K562 (cell line): ENCODE data around the gene RPL9. TPM values are rescaled to one million over a fixed set of nuclear protein-coding genes. Genes with fewer than 3 reads are reported as not detected.

Source experiments
- ATAC-seq: fragments of 200-7000 bp; cut with Tn5 transposase; 3 replicates; pipeline ENCODE4 v1.9.1; 2020; ENCODE audit warnings: moderate library complexity
- BruUV-seq: library from RNA; stranded (reverse); fragments of 400-500 nt; replicated peaks from 2 replicates; lab custom pipeline; 2021; lab: Mats Ljungman, UMichigan
- CTCF ChIA-PET: fragments of 300-600 bp; formaldehyde crosslinking; extraction: SDS; loops from one replicate; lab custom pipeline; 2021; ENCODE audit warnings: low intra/inter-chr PET ratio; lab: Yijun Ruan, JAX
- POLR2A ChIA-PET: fragments of 300-600, 350-650 bp; sonication (Branson Sonifier 250); formaldehyde crosslinking; extraction: SDS; loops from one replicate; lab custom pipeline; 2021; ENCODE audit warnings: antibody characterized with exemption, inconsistent platforms; lab: Yijun Ruan, JAX
- DNase-seq, 4 experiments: peaks; one replicate each; pipeline versions ENCODE4 v3.0.0 to v3.0.0-alpha.2; 2011 to 2018; ENCODE audit warnings: low spot score in 3 of 4, mixed read lengths in 3 of 4; ENCODE audit errors: extremely low read depth in 1 of 4
- FAIRE-seq: peaks from 2 replicates; lab custom pipeline; 2011; peaks lifted over from hg19 to GRCh38; lab: Jason Lieb, UNC
- H2AFZ ChIP-seq: 2 replicates; pipeline ENCODE4 v1.6.0; 2011; ENCODE audit warnings: low read depth, low read length, control low read depth, inconsistent platforms
- H3K27ac ChIP-seq: fragments of 200-600 bp; 3 replicates; pipeline ENCODE4 v1.8.0; 2011; ENCODE audit warnings: low read depth, mild to moderate bottlenecking, control low read depth, inconsistent platforms, low read length, moderate library complexity, mixed read lengths; ENCODE audit errors: extremely low read depth
- H3K27me3 ChIP-seq, 2 experiments: fragments of 300-600 bp in 1 of 2; 2 replicates in 1 of 2; 3 replicates in 1 of 2; pipeline versions ENCODE4 v1.6.0 to v1.8.0; 2011; ENCODE audit warnings: inconsistent platforms in 2 of 2, low read length in 2 of 2, mild to moderate bottlenecking in 1 of 2, mixed read lengths in 1 of 2, moderate library complexity in 1 of 2; ENCODE audit not compliant: control insufficient read depth in 2 of 2, insufficient read depth in 2 of 2
- H3K36me3 ChIP-seq: fragments of 300-600 bp; 3 replicates; pipeline ENCODE4 v1.8.0; 2011; ENCODE audit warnings: mild to moderate bottlenecking, low read length, inconsistent platforms; ENCODE audit not compliant: control insufficient read depth, insufficient read depth
- H3K4me1 ChIP-seq, 2 experiments: fragments of 200-600 bp in 1 of 2; replicated peaks in 1 of 2; 2 replicates in 1 of 2; 3 replicates in 1 of 2; pipeline versions ENCODE4 v1.5.1 to v1.8.0; 2011; ENCODE audit warnings: inconsistent platforms in 2 of 2, low read length in 2 of 2, mild to moderate bottlenecking in 1 of 2, mixed read lengths in 1 of 2, moderate library complexity in 1 of 2; ENCODE audit not compliant: control insufficient read depth in 2 of 2, insufficient read depth in 2 of 2
- H3K4me2 ChIP-seq: 2 replicates; pipeline ENCODE4 v1.6.1; 2011; ENCODE audit warnings: low read length, control low read depth, inconsistent platforms, mixed read lengths; ENCODE audit not compliant: insufficient read depth
- H3K4me3 ChIP-seq: fragments of 200-600 bp; sonication (generic), shearing (Covaris generic); 2 replicates; pipeline ENCODE4 v1.5.1; 2016; ENCODE audit warnings: control low read depth, inconsistent platforms
- H3K79me2 ChIP-seq: fragments of 200-600 bp; 3 replicates; pipeline ENCODE4 v1.8.0; 2011; ENCODE audit warnings: low read length, inconsistent platforms; ENCODE audit not compliant: control insufficient read depth, insufficient read depth
- H3K9ac ChIP-seq, 2 experiments: 2 replicates each; pipeline versions ENCODE4 v1.6.0 to v1.6.1; 2011; ENCODE audit warnings: low read depth in 2 of 2, low read length in 2 of 2, control low read depth in 1 of 2, inconsistent platforms in 1 of 2, mild to moderate bottlenecking in 1 of 2, mixed read lengths in 1 of 2; ENCODE audit not compliant: insufficient read depth in 1 of 2
- H3K9me1 ChIP-seq: one replicate; pipeline ENCODE4 v1.6.0; 2011; ENCODE audit warnings: inconsistent platforms, mild to moderate bottlenecking, low read length, moderate library complexity; ENCODE audit not compliant: control insufficient read depth, insufficient read depth
- H3K9me3 ChIP-seq: replicated peaks from 2 replicates; pipeline ENCODE4 v1.5.1; 2011; ENCODE audit warnings: low read depth, low read length, inconsistent platforms; ENCODE audit not compliant: control insufficient read depth, insufficient read depth
- H4K20me1 ChIP-seq: replicated peaks from 2 replicates; pipeline ENCODE4 v1.6.1; 2011; ENCODE audit warnings: low read length, inconsistent platforms, mixed read lengths; ENCODE audit not compliant: control insufficient read depth, insufficient read depth
- CBX1 ChIP-seq: sonication (generic); IDR thresholded peaks from 2 replicates; pipeline ENCODE4 v1.6.1; 2016; ENCODE audit warnings: antibody characterized with exemption, low read depth, mild to moderate bottlenecking
- FIP1L1 ChIP-seq: fragments of 200-400 bp; formaldehyde crosslinking; IDR thresholded peaks from 2 replicates; pipeline ENCODE4 v1.6.1; 2018; ENCODE audit warnings: mild to moderate bottlenecking, low read depth, low read length; ENCODE audit not compliant: poor library complexity, severe bottlenecking
- HMG20B ChIP-seq: fragments of 250-450 bp; sonication (Bioruptor Pico); IDR thresholded peaks from 2 replicates; pipeline ENCODE4 v1.5.0; 2021; ENCODE audit warnings: mild to moderate bottlenecking
- POLR2G ChIP-seq: fragments of 200-400 bp; formaldehyde crosslinking; IDR thresholded peaks from 2 replicates; pipeline ENCODE4 v1.6.1; 2017; ENCODE audit warnings: low read depth, mild to moderate bottlenecking, antibody characterized with exemption, low read length, moderate library complexity
- PTRF ChIP-seq: fragments of 450-650 bp; IDR thresholded peaks from 2 replicates; pipeline ENCODE4 v1.6.1; 2016; ENCODE audit warnings: mild to moderate bottlenecking, missing genetic modification characterization, missing compliant biosample characterization
- RBFOX2 ChIP-seq: fragments of 200-400 bp; formaldehyde crosslinking; IDR thresholded peaks from 2 replicates; pipeline ENCODE4 v1.6.1; 2017; ENCODE audit warnings: low read depth, mild to moderate bottlenecking, low read length, moderate library complexity
- ZBTB33 ChIP-seq: sonication (generic); formaldehyde crosslinking; IDR thresholded peaks from 2 replicates; pipeline ENCODE4 v1.8.1; 2023; ENCODE audit warnings: mild to moderate bottlenecking, missing genetic modification reagents
- ZNF449 ChIP-seq: fragments of 250-450 bp; sonication (Bioruptor Pico); IDR thresholded peaks from 2 replicates; pipeline ENCODE4 v1.8.0; 2022; ENCODE audit warnings: moderate library complexity, mild to moderate bottlenecking, inconsistent platforms
- WGBS: fragments of 100-300 bp; shearing (Covaris generic); methylation state at CpG from one replicate; pipeline ENCODE4 v1.1.6; 2016; ENCODE audit warnings: low coverage, mixed read lengths; ENCODE audit not compliant: insufficient coverage; ENCODE audit errors: missing lambda C conversion rate; 5-methylcytosine and 5-hydroxymethylcytosine counted together
- in situ Hi-C: fragments of 300-500 bp; cut with MboI; formaldehyde crosslinking; loops from 4 replicates; pipeline ENCODE4 v1.15.0; 2018; ENCODE audit warnings: inconsistent platforms, mixed read lengths
- intact Hi-C: fragments of 100-400 bp; cut with micrococcal nuclease; formaldehyde crosslinking; loops from 2 replicates; pipeline ENCODE4 v1.14.2; 2022
- polyA plus RNA-seq, 8 experiments: library from polyadenylated mRNA; depleted of rRNA in 4 of 8; stranded (reverse) in 5 of 8; unstranded in 3 of 8; fragments of >200 nt; fragmentation: Nextera tagmentation in 2 of 8; fragmentation: Illumina TruSeq in 1 of 8; extraction: Ambion mirVana in 2 of 8; extraction: Trizol in 1 of 8; gene quantifications; 2 replicates each; pipeline versions ENCODE4 v1.2.1 to v1.2.3, GENCODE V29; 2011 to 2014; ENCODE audit warnings: inconsistent platforms in 1 of 8, missing spikeins in 1 of 8
- total RNA-seq, 7 experiments: library from RNA; depleted of rRNA in 6 of 7; stranded (reverse); fragments of >200 nt in 6 of 7; fragmentation: Illumina TruSeq in 2 of 7; extraction: Trizol in 2 of 7; gene quantifications; 2 replicates each; pipeline versions ENCODE4 v1.2.1 to v1.2.3, GENCODE V29; 2011 to 2021; ENCODE audit warnings: low replicate concordance in 1 of 7
- TF ChIP-seq, protein P1 (sequence below): fragments of 450-650 bp; IDR thresholded peaks from 2 replicates; pipeline ENCODE4 v1.6.1; 2016; ENCODE audit warnings: low read depth

RPL9 gene
- total and polyA plus RNA-seq, 9 of the 15 experiments (the other 6 are each of a cell fraction or from before 2014, with no cell fraction given): 1,925 to 5,178 (median 3,033) TPM

DNA sequence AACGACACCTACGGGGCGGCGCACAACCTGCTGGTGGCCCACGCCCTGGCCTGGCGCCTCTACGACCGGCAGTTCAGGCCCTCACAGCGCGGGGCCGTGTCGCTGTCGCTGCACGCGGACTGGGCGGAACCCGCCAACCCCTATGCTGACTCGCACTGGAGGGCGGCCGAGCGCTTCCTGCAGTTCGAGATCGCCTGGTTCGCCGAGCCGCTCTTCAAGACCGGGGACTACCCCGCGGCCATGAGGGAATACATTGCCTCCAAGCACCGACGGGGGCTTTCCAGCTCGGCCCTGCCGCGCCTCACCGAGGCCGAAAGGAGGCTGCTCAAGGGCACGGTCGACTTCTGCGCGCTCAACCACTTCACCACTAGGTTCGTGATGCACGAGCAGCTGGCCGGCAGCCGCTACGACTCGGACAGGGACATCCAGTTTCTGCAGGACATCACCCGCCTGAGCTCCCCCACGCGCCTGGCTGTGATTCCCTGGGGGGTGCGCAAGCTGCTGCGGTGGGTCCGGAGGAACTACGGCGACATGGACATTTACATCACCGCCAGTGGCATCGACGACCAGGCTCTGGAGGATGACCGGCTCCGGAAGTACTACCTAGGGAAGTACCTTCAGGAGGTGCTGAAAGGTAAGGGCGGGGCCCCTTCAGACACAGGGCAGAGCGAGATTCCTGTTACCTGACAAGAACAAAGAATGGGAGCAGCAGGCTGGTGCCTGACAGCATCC, 11.7 kb downstream of the RPL9 start:
- no peaks in the 10 kb centered on the region for H4K20me1 ChIP-seq
- H3K27ac ChIP-seq: no peak overlapping the region
- intact Hi-C loops: no loop called here
- no peak overlapping the region for H3K4me3 ChIP-seq
- H3K9ac ChIP-seq: no peak overlapping the region
- peaks cover 0 to 9% of the 10 kb centered on the region in 2 experiments; a peak in 1 of 5 replicates for H3K4me1 ChIP-seq
- no peak for DNase-seq
- POLR2A ChIA-PET: interaction anchor here (0.6 to 1.1 kb wide), 2 partner anchors 12 to 13 kb away, joined by 3 to 4 read pairs; partner anchors contain the start of genes LIAS and RPL9
- no peak overlapping the region for H3K4me2 ChIP-seq
- FAIRE-seq: no peak
- WGBS: 90% methylated on average over 35 of the region's 61 CpGs
- H3K9me3 ChIP-seq: no peaks in the 10 kb centered on the region
- H3K9me1 ChIP-seq: no peaks in the 10 kb centered on the region
- no peaks in the 10 kb centered on the region for H3K27me3 ChIP-seq
- in situ Hi-C loops: no loop called here
- H2AFZ ChIP-seq: no peak overlapping the region
- no peak for TF ChIP-seq HMG20B
- no peak for TF ChIP-seq FIP1L1
- no peak for TF ChIP-seq PTRF
- no peak for TF ChIP-seq ZNF449
- TF ChIP-seq POLR2G: peak; percentile 33; the same call in 1 of the 2 replicates
- TF ChIP-seq, protein P1, sequence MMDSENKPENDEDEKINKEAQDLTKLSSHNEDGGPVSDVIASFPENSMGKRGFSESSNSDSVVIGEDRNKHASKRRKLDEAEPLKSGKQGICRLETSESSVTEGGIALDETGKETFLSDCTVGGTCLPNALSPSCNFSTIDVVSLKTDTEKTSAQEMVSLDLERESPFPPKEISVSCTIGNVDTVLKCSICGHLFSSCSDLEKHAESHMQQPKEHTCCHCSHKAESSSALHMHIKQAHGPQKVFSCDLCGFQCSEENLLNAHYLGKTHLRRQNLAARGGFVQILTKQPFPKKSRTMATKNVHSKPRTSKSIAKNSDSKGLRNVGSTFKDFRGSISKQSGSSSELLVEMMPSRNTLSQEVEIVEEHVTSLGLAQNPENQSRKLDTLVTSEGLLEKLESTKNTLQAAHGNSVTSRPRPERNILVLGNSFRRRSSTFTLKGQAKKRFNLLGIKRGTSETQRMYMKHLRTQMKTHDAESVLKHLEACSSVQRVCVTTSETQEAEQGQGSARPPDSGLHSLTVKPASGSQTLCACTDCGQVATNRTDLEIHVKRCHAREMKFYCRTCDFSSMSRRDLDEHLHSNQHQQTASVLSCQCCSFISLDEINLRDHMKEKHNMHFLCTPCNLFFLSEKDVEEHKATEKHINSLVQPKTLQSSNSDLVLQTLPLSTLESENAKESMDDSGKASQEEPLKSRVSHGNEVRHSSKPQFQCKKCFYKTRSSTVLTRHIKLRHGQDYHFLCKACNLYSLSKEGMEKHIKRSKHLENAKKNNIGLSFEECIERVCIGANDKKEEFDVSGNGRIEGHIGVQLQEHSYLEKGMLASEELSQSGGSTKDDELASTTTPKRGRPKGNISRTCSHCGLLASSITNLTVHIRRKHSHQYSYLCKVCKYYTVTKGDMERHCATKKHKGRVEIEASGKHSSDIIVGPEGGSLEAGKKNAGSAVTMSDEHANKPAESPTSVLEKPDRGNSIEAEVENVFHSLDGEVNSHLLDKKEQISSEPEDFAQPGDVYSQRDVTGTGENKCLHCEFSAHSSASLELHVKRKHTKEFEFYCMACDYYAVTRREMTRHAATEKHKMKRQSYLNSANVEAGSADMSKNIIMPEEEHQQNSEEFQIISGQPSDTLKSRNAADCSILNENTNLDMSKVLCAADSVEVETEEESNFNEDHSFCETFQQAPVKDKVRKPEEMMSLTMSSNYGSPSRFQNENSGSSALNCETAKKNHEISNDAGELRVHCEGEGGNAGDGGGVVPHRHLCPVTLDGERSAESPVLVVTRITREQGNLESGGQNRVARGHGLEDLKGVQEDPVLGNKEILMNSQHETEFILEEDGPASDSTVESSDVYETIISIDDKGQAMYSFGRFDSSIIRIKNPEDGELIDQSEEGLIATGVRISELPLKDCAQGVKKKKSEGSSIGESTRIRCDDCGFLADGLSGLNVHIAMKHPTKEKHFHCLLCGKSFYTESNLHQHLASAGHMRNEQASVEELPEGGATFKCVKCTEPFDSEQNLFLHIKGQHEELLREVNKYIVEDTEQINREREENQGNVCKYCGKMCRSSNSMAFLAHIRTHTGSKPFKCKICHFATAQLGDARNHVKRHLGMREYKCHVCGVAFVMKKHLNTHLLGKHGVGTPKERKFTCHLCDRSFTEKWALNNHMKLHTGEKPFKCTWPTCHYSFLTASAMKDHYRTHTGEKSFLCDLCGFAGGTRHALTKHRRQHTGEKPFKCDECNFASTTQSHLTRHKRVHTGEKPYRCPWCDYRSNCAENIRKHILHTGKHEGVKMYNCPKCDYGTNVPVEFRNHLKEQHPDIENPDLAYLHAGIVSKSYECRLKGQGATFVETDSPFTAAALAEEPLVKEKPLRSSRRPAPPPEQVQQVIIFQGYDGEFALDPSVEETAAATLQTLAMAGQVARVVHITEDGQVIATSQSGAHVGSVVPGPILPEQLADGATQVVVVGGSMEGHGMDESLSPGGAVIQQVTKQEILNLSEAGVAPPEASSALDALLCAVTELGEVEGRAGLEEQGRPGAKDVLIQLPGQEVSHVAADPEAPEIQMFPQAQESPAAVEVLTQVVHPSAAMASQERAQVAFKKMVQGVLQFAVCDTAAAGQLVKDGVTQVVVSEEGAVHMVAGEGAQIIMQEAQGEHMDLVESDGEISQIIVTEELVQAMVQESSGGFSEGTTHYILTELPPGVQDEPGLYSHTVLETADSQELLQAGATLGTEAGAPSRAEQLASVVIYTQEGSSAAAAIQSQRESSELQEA: no peak
- TF ChIP-seq RBFOX2: peak; percentile 33; the same call in 1 of the 2 replicates
- TF ChIP-seq ZBTB33 (CRISPR knock-in tag): peak; percentile 99
- TF ChIP-seq CBX1: no peak
- TF ChIP-seq, all 486 proteins: peak for 3
- H3K36me3 ChIP-seq: peaks cover 21% of the 10 kb centered on the region; the same call in 2 of the 3 replicates
- H3K79me2 ChIP-seq: no peaks in the 10 kb centered on the region
- no TSS peak for BruUV-seq
- CTCF ChIA-PET: no interaction called here
- ATAC-seq: no peak
